ENCODE data around the gene TP53AIP1.

The TP53AIP1 gene

DNA sequence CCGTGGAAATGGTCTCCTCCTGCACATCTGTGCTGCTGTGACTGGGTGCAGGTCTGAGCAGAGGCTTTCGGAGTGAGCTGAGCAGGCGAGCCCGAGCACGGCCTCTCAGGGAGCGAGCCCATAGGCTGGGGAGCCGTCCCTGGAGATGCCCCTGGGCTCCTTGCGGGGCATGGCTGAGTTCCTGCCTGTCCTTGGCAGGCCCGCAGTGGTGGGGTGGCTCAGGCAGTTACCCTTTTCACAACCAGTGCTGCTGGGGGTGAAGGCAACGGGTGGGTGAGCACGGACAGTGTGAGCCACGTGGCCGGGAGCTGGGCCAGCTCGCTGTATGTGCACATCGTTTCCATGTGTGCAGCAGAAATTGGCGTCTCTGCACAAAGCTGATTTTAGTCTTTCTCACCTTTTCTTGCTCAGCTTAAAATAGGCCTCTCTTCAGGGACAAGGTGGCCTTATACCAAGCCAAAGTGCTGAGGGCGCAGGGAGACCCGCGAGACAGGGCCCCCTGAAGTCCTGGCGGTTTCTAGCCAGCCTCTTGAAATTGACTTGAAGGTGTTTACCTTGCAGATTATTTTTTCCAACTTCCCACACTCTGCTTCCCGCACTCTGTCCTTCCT lies at the start of gene TP53AIP1:
TP53AIP1 (minus strand) TSS at position 55 of the 611 bp plus-strand sequence. CDS start 5,053 bp downstream, outside the sequence.
- DNase-seq: no peak

DNA sequence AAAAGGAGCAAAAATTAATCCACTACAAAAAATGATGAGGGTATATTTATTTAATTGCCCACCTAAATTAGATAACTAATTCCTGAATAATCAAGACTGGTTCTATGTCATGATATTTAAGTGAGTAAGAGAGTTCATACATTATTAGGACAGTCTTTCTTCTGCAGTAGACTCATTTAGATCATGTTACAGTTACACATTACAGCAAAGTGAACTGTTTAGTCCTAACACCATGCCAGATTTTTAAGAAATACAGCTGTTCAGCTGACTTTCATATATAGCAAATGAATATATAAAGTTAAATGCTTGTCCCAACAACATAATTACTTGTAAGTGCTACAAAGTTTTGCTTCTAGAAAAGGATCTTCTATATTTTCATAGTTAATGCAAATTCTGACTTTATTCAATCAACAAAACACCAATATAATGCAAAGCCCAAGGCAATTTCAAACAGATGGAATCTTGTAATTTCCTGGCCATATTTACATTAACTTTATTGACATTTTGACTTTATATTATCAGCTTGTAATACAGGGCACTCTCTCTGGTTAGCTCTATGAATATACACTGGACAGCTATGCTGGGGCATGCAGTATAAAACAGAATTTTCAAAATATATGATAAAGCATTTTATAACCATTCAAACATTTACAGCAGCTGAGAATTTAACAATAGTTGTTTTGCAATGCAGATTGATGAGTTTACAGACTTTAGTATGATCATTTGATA lies 45.7 kb upstream of the TP53AIP1 start:
- DNase-seq: no peak

GRCh38 chr11:128985880-128986279 lies 43.2 kb upstream of the TP53AIP1 start:
- no peak for DNase-seq

GRCh38 chr11:128983023-128983422 lies 40.4 kb upstream of the TP53AIP1 start:
- no peak for DNase-seq

- no peak for DNase-seq
Observed at GRCh38 chr11:128981254-128981653, 38.6 kb upstream of the TP53AIP1 start.

GRCh38 chr11:128970598-128971190 lies 28.0 kb upstream of the TP53AIP1 start:
- DNase-seq: no peak

DNA sequence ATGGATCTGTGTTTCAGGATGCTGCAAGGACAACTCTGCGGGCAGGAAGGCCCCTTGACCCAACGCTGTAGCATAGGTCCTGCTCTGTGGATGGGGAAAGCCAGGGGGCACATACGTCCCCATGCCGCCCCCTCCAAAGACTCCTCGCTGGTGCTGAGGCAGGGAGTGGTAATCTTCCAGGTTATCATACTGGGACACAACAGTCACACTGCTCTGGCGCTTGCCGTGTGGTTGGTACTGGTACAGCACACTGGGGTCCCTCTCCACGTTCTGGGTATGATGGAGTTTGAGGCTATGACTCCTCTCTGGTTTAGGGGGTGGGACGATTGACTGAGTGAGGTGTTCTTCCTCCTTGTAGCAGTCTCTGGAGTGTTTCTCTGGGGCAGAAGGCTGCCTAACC lies 26.2 kb upstream of the TP53AIP1 start:
- DNase-seq: no peak

- no peak for DNase-seq
Observed at GRCh38 chr11:128967578-128967977, 24.9 kb upstream of the TP53AIP1 start.

DNA sequence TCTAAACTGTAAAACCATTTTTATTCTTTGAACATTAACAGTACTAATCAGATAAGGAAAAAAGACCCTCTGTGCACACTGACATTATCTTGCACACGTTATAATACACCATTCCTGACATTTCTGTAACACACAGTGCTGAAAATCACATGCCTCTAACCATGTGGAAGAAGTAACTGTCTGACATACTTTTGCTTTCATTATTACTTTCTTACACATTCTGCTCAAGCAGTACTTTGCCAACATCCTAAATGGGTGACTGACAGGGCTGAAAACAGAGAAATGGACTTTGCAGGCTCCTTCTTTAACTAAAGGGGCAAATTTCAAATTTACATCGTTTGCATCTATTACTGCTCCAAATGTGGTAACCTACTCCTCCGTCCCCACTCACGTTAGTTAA lies 22.8 kb upstream of the TP53AIP1 start:
- no peak for DNase-seq

GRCh38 chr11:128964463-128964930 lies 21.8 kb upstream of the TP53AIP1 start:
- peak; percentile 17 for DNase-seq

GRCh38 chr11:128963744-128964325 lies 21.2 kb upstream of the TP53AIP1 start:
- DNase-seq: no peak

DNA sequence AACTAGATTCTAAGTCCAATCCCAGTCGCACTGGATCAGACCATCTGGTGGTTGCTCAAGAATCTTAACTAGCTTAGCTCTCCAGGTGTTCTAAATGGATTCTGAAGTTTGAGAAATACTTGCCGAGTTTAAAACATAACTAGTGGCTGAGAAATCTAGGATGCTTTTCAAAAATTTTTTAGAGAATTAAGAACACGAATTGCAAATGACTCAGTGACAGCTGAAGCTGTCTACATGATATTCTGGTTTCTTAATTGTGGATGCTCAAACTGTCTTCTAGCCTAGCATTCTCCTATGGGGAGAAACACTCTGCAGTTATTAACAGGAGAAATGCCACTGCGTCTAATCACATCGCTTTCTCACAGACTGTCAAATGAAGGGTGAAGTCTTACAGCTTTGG lies 20.2 kb upstream of the TP53AIP1 start:
- DNase-seq: no peak

DNA sequence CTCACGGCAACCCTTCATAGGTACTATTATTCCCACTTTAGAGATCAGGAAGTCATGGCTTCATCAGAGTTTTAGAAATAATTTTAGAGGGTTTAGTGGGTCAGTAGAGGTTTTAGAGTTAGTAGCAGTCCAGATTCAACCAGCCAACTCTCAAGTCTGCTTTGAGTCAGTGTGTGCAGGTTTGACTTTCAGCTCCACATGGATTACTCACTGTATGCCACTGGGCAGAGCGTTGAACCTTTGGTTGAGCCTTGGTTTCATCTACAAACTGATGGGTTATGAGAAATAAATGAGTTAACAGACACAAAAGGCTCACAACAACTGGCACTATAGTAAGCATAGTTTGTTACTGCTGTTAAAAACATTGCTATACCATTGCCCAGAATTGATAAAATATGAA lies 19.0 kb upstream of the TP53AIP1 start:
- DNase-seq: no peak

DNA sequence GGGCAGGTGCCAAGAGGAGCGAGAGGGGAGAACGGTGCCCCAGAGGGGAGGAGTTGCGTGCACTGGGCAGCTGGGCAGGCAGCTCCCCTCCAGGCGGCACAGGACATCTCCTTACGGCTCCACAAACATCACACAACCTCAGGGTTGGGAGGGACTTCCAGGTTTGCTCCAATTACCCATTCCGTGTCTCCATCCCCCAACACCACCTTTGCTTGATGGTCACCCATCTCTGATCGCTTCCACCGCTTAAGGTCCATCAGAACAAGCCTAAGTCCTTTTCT lies 14.5 kb upstream of the TP53AIP1 start:
- no peak for DNase-seq

- DNase-seq: peak; percentile 69
Observed at GRCh38 chr11:128956401-128957201, 13.9 kb upstream of the TP53AIP1 start.

DNA sequence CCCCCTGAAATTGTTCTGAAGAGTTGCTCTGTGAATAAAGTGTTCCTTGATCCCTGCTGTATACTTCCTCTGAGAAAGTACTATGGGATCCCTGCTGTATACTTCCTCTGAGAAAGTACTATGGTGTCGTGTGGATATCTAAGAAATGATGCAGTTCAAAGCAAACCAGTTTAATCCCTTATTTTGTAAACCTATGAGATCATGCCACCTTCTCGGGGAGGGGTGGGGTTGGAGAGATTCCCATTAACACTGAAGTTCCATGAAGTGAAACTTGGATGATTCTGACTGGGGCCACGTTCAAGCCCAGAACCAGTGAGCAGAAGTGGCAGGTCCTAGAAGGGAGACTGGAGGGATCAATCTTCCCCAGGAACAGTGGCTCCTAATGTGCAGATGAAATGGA lies 13.0 kb upstream of the TP53AIP1 start:
- DNase-seq: no peak

GRCh38 chr11:128953151-128953550 lies 10.5 kb upstream of the TP53AIP1 start:
- no peak for DNase-seq

DNA sequence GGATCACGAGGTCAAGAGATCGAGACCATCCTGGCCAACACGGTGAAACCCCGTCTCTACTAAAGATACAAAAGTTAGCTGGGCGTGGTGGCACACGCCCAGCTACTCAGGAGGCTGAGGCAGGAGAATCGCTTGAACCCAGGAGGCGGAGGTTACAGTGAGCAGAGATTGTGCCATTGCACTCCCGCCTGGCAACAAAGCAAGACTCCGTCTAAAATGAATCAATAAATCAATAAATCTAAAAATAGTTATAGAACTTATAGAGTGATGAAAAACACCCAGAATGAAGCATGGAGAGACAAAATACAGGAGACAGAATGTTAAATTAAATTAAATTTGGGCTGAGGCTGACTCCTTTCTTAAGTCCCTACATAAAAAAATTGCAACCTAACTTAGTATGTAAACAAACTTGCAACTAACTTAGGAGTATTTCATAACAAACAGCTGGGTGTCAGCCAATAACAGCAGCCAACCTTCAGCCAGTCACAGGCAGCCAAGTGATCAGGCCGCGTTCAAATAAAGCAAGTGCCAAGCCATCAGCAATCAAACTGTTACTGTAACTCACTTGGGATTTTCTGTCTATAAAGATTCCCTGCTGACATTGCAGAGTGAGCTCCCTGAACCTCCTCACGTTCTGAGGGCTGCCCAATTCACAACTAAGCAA lies 7.3 kb upstream of the TP53AIP1 start:
- DNase-seq: no peak

DNA sequence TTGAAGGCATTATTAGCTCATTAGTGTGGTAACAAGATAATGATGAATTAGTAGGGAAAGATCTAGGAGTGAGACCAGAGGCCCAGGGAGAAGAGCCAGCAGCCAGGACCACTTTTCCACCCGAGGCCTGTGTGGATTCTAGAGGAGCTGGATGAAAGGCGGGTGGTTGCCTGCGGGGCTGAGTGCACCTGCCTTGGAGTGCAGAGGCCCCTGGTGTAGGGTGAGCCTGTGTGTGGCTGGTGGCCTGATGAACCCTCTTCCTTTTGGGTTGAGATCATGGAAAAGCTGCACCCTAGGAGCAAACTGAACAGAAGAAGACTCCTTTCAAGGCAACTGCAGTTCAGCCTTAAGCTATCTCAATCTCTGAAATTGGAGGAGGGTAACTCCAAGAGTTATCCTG lies 5.9 kb upstream of the TP53AIP1 start:
- DNase-seq: peak; percentile 56

DNA sequence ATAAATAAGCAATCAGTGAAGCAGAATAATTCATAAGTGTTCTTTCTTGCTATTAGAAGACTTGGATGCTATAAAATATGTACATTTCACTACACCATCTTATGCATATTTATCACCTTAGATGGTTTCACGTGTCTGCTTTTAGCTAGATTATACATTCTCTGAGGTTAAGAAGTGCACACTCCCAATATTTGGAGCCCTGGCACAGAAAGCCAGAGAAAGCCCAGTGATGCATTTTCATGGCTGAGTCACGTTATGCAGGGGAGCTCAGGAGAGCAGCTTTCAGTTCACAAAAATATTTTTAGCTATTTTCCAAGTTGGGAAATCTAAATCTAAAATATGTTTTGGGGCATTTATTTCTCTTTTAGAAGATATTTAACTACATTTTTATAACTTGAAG lies 5.1 kb upstream of the TP53AIP1 start:
- DNase-seq: no peak

DNA sequence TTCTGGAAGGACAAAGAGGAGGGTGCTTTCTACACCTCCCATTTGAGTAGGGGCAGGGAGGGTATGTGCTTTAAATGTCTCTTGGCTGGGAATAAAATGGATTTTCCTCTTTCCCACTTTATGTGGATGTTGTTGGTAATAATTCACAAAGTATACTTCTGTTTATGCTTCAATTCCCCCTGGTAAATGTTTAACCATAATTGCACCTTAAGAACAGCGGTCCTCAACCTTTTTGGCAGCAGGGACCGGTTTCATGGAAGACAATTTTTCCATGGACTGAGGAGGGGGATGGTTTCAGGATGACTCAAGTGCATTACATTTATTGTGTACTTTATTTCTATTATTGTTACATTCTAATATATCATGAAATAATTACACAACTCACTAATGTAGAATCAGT lies 4.0 kb upstream of the TP53AIP1 start:
- no peak for DNase-seq

- DNase-seq: no peak
Observed at GRCh38 chr11:128943428-128943976, 831 bp upstream of the TP53AIP1 start.

DNA sequence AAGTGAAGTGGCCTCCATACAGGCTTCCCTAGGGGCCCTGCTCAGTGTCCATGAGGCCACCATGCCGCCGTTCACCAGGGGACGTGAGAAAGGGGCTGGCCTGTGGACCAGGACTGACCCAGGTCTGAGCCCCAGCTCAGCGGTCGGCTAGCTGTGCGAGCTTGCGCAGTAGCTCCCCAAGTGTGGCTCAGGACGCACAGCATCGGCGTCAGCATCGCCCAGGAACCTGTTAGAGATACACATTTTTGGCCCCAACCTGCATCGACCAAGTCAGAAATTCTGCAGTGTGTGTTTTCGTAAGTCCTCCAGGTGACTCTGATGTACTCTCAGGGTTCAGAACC lies 429 bp downstream of the TP53AIP1 start:
- DNase-seq: no peak

Data from NCI-H146 (cell line).